ENCODE results near the gene BLZF1.

The BLZF1 gene, protein sequence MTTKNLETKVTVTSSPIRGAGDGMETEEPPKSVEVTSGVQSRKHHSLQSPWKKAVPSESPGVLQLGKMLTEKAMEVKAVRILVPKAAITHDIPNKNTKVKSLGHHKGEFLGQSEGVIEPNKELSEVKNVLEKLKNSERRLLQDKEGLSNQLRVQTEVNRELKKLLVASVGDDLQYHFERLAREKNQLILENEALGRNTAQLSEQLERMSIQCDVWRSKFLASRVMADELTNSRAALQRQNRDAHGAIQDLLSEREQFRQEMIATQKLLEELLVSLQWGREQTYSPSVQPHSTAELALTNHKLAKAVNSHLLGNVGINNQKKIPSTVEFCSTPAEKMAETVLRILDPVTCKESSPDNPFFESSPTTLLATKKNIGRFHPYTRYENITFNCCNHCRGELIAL

DNA sequence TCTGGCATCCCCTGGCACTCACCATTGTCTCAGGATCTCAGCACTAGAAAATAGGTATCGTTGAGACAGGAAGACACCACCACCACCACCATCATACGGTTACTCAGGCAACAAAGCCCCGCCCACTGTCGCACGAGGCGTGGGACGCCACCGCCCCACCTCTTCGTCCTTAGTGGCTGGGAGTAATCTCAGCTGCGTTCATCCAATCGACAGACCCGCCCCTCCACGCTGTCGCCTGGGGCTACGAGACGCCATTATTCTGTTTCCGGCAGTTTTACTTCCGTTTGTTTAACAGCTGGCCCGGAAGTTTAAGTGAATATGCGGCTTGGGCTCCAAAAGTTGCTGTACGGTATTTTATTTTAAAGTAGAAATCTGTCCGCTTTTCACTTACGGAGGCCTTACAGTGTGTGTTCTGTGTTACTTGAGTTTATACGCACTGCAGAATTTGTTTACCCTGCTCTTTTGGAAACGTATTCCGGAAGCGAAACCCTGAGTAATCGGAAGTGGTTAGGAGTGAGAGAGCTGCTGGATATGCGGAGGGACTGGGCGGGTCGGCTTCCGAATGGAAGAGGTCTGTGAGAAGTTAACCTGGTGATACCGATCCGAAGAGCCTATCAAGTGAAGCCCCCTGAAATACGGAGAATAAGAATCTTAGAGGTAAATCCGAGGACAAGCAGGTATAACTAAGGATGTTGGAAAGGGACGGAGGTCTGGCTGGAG is at the start of gene BLZF1, which contains the start of gene NME7:
BLZF1 (plus strand) TSS at position 510 of the 720 bp plus-strand sequence. CDS start 1,328 bp downstream, outside the sequence.
NME7 (minus strand) TSS at position 112 of the 720 bp plus-strand sequence; CDS start at position 25, 87 bp downstream.
- TF ChIP-seq, protein P1, sequence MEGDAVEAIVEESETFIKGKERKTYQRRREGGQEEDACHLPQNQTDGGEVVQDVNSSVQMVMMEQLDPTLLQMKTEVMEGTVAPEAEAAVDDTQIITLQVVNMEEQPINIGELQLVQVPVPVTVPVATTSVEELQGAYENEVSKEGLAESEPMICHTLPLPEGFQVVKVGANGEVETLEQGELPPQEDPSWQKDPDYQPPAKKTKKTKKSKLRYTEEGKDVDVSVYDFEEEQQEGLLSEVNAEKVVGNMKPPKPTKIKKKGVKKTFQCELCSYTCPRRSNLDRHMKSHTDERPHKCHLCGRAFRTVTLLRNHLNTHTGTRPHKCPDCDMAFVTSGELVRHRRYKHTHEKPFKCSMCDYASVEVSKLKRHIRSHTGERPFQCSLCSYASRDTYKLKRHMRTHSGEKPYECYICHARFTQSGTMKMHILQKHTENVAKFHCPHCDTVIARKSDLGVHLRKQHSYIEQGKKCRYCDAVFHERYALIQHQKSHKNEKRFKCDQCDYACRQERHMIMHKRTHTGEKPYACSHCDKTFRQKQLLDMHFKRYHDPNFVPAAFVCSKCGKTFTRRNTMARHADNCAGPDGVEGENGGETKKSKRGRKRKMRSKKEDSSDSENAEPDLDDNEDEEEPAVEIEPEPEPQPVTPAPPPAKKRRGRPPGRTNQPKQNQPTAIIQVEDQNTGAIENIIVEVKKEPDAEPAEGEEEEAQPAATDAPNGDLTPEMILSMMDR (IDR thresholded peaks at IDR 0.05; ENCODE audit: unreplicated experiment in 3 of 3) = no peak

DNA sequence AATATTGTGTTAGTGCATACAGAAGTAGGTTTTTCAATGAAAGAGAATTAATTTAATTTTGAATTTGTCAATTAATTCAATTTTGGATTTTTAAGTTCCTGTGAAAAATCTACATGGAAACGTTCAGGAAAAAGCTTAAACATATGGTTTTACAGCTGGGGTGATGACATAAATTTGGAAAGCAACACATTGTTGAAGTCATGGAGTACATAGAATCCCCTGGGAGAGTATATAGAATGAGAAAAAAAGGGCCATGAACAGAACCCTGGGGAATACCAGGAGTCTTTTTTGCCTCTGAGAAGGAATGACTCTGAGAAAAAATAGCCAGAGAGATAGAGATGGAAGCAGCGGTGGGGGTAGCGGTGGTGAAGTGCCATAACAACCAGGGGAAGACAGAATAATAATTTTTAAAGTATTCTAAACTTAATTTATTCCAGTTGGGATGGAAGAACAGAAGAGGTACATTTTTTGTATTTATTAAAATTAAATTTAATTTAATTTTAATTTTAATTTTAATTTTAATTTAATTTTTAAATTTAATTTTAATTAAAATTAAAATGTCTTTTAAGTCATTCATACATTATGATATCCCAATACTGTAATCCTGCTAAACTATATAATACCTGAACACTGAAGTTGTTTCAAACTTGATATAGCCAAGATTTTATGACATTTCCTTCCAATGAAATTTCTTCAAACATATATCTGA is 49.3 kb upstream of the BLZF1 start:
- Mint-ChIP-seq H3K27me3 (ENCODE audit: low read depth) (no peaks in the 10 kb centered on the region), H3K9me3 (no peaks in the 10 kb centered on the region), H3K36me3 (ENCODE audit: low read depth) (peaks cover 4% of the 10 kb centered on the region), H3K27ac (no peak overlapping the region), H3K4me1 (no peaks in the 10 kb centered on the region), H3K4me3 (no peak overlapping the region)
- TF ChIP-seq, protein P1 (IDR thresholded peaks at IDR 0.05; ENCODE audit: unreplicated experiment in 3 of 3) = no peak

More for the DNA sequence above, at the start of gene BLZF1, which contains the start of gene NME7:
- peaks cover 12% of the 10 kb centered on the region for H3K36me3 Mint-ChIP-seq (ENCODE audit: low read depth)
- H3K9me3 Mint-ChIP-seq = no peaks in the 10 kb centered on the region
- no peaks in the 10 kb centered on the region for H3K4me1 Mint-ChIP-seq
- H3K27ac Mint-ChIP-seq = no peak within 1 kb of the TSS
- H3K4me3 Mint-ChIP-seq = no peak within 1 kb of the TSS
- H3K27me3 Mint-ChIP-seq (ENCODE audit: low read depth) = no peaks in the 10 kb centered on the region

DNA sequence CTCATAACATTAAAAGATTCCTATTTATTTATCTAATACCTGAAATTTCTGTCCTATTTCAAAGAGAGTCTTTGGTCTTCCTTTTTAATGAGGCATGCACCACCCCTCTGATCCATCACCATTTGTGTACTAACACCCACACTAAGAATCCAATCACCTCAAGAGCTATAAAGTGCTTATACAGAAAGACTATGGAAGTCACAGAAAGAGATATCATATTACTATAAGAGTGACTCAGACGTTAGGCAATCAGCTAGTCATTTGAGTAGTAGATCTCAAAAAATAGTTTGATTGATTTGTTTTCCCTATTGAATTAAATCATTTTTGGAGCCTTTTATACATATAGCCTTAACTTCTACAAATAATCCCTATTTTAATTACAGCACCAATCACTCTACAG is 46.5 kb upstream of the BLZF1 start:
- no peaks in the 10 kb centered on the region for H3K9me3 Mint-ChIP-seq
- no peak overlapping the region for H3K4me3 Mint-ChIP-seq

DNA sequence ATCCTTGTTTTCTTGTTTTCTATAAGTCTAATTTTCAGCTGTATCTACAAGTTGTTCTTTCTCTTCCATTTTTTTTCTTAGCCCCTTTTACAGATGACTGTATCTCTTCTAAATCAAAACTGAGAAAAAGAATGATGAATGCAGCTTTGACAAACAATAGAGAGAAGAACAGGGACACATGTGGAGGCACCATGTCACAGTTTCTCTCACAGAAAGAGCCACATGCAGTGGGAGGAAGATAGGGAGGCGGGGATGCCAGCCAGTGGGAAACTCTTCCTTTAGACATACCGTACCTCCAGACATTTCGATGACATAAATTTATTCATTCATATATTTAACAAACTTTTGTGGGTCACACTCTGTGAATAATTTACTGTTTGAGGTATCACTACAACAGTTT is 45.9 kb upstream of the BLZF1 start:
- TF ChIP-seq, protein P1 (IDR thresholded peaks at IDR 0.05; ENCODE audit: unreplicated experiment in 3 of 3) = no peak
- Mint-ChIP-seq H3K27me3 (ENCODE audit: low read depth) (no peaks in the 10 kb centered on the region), H3K4me1 (no peaks in the 10 kb centered on the region), H3K4me3 (no peak overlapping the region), H3K36me3 (ENCODE audit: low read depth) (no peaks in the 10 kb centered on the region), H3K9me3 (no peaks in the 10 kb centered on the region), H3K27ac (no peak overlapping the region)

More for the DNA sequence above, 46.5 kb upstream of the BLZF1 start:
- TF ChIP-seq, protein P1 (IDR thresholded peaks at IDR 0.05; ENCODE audit: unreplicated experiment in 3 of 3) = no peak
- no peaks in the 10 kb centered on the region for H3K4me1 Mint-ChIP-seq
- H3K36me3 Mint-ChIP-seq (ENCODE audit: low read depth) = peaks cover 2% of the 10 kb centered on the region
- H3K27me3 Mint-ChIP-seq (ENCODE audit: low read depth) = no peaks in the 10 kb centered on the region
- no peak overlapping the region for H3K27ac Mint-ChIP-seq

DNA sequence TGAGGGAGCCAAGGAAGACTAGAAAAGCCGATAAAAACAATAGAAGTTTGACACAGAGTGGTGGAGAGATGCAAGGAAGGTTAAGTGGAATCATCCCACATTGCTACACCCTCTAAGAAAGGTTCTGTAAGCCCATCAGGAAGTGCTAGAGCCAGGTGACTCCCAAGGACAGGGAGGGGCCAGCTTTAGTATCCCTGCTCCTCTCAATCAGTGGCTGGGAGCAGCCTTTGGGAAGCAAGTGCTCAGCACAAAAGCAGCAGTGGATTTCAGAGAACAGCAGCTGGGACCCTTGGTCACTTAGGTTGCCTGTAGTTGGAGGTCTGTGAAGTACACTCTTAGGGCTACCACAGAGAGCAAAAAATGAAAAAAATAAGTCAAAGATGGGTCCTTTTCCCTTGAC is 42.9 kb upstream of the BLZF1 start:
- H3K4me3 Mint-ChIP-seq = no peak overlapping the region
- H3K27me3 Mint-ChIP-seq (ENCODE audit: low read depth) = no peaks in the 10 kb centered on the region
- H3K9me3 Mint-ChIP-seq = peaks cover 13% of the 10 kb centered on the region
- TF ChIP-seq, protein P1 (IDR thresholded peaks at IDR 0.05; ENCODE audit: unreplicated experiment in 3 of 3) = no peak
- no peaks in the 10 kb centered on the region for H3K4me1 Mint-ChIP-seq
- no peak overlapping the region for H3K27ac Mint-ChIP-seq
- peaks cover 9% of the 10 kb centered on the region for H3K36me3 Mint-ChIP-seq (ENCODE audit: low read depth)
